ENCODE results near the gene HDAC5. TPM values are rescaled to one million over a fixed set of nuclear protein-coding genes. Genes with fewer than 3 reads are reported as not detected.

The HDAC5 gene
- total RNA-seq, 2 experiments from 2014 or later = 18.2 to 18.7 TPM

DNA sequence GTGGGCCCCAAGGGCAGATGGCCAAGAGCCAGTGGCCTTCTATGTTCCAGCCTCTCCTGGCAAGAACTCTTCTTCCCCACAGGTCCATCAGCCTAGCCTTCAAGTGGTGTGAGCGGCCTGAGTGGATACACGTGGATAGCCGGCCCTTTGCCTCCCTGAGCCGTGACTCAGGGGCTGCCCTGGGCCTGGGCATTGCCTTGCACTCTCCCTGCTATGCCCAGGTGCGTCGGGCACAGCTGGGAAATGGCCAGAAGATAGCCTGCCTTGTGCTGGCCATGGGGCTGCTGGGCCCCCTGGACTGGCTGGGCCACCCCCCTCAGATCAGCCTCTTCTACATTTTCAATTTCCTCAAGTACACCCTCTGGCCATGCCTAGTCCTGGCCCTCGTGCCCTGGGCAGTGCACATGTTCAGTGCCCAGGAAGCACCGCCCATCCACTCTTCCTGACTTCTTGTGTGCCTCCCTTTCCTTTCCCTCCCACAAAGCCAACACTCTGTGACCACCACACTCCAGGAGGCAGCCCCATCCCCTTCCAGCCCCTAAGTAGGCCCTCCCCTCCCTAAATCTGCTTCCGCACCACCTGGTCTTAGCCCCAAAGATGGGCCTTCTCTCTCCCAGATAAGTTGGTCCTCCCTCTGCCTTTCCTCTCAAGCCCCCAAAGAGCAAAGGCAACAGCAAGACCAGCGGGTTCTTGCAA is 47.7 kb downstream of the HDAC5 start:
- peaks cover 11% of the 10 kb centered on the region for H3K4me1 Mint-ChIP-seq
- H3K27ac Mint-ChIP-seq = no peak overlapping the region
- peaks cover 8% of the 10 kb centered on the region for H3K36me3 Mint-ChIP-seq
- H3K27me3 Mint-ChIP-seq = no peaks in the 10 kb centered on the region
- DNase-seq = no peak
- H3K4me3 Mint-ChIP-seq = no peak overlapping the region
- H3K9me3 Mint-ChIP-seq = no peaks in the 10 kb centered on the region

DNA sequence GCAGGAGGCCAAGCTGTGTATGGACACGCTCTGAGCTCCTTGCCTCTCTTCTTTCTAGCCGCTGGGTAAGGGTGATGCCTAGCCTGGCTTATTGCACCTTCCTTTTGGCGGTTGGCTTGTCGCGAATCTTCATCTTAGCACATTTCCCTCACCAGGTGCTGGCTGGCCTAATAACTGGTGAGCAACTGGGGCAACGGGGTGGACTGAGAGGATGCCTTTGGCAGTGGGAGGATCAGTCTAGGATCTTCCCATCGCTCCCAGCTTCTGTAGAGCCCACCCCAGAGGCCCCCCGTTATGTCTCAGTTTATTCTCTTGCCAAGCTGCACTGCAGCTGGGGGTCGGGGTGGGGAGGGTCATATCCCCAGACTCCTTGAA is 48.5 kb downstream of the HDAC5 start:
- Mint-ChIP-seq H3K9me3 (no peaks in the 10 kb centered on the region), H3K4me1 (peaks cover 15% of the 10 kb centered on the region), H3K36me3 (peaks cover 8% of the 10 kb centered on the region), H3K27me3 (no peaks in the 10 kb centered on the region), H3K4me3 (no peak overlapping the region), H3K27ac (no peak overlapping the region)
- DNase-seq = no peak

GRCh38 chr17:44074231-44074910 is 49.1 kb downstream of the HDAC5 start:
- H3K27me3 Mint-ChIP-seq = no peaks in the 10 kb centered on the region
- H3K36me3 Mint-ChIP-seq = peaks cover 8% of the 10 kb centered on the region
- H3K4me1 Mint-ChIP-seq = peaks cover 18% of the 10 kb centered on the region
- no peak overlapping the region for H3K4me3 Mint-ChIP-seq
- H3K27ac Mint-ChIP-seq = no peak overlapping the region
- no peak for DNase-seq
- no peaks in the 10 kb centered on the region for H3K9me3 Mint-ChIP-seq

- H3K36me3 Mint-ChIP-seq = peaks cover 8% of the 10 kb centered on the region
- no peaks in the 10 kb centered on the region for H3K27me3 Mint-ChIP-seq
- H3K27ac Mint-ChIP-seq = peak overlapping the region; percentile 44
- DNase-seq = no peak
- H3K9me3 Mint-ChIP-seq = no peaks in the 10 kb centered on the region
- H3K4me3 Mint-ChIP-seq = peak overlapping the region; percentile 93
- peaks cover 24% of the 10 kb centered on the region for H3K4me1 Mint-ChIP-seq
These were observed 51.7 kb downstream of the HDAC5 start for GRCh38 chr17:44071772-44072171.

DNA sequence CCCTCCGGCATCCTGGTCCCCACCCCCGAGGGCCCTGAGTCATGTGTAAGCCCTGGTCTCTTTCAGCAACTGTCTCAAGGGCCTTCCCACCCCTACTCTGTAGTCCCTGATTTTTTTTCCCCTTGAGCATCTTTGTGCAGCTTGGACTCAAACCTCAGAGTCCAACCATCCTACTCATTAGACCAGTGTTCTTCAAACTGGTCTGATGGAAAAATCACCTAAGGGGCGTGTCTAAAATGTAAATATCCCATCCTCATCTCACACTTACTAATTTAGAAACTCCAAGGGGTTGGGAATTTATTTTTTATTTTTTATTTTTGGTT is 52.3 kb downstream of the HDAC5 start:
- peaks cover 6% of the 10 kb centered on the region for H3K36me3 Mint-ChIP-seq
- H3K4me1 Mint-ChIP-seq = peaks cover 26% of the 10 kb centered on the region
- peak overlapping the region; percentile 97 for H3K27ac Mint-ChIP-seq
- no peak for DNase-seq
- no peaks in the 10 kb centered on the region for H3K9me3 Mint-ChIP-seq
- no peaks in the 10 kb centered on the region for H3K27me3 Mint-ChIP-seq
- peak overlapping the region; percentile 93 for H3K4me3 Mint-ChIP-seq

GRCh38 chr17:44070455-44071197 is 52.8 kb downstream of the HDAC5 start, which contains the start of gene G6PC3:
Gene G6PC3 (plus strand): TSS chr17:44070735. CDS start chr17:44070966, 231 bp downstream.
- Mint-ChIP-seq H3K9me3 (no peaks in the 10 kb centered on the region), H3K4me3 (peak within 1 kb of the TSS; percentile 93), H3K27ac (peak within 1 kb of the TSS; percentile 97), H3K27me3 (no peaks in the 10 kb centered on the region), H3K4me1 (peaks cover 26% of the 10 kb centered on the region), H3K36me3 (peaks cover 6% of the 10 kb centered on the region)
- peak; percentile 91 for DNase-seq

GRCh38 chr17:44069974-44070454 is 53.4 kb downstream of the HDAC5 start:
- no peak for DNase-seq
- no peaks in the 10 kb centered on the region for H3K9me3 Mint-ChIP-seq
- no peaks in the 10 kb centered on the region for H3K27me3 Mint-ChIP-seq
- H3K4me3 Mint-ChIP-seq = peak overlapping the region; percentile 93
- H3K36me3 Mint-ChIP-seq = peaks cover 8% of the 10 kb centered on the region
- H3K4me1 Mint-ChIP-seq = peaks cover 26% of the 10 kb centered on the region
- H3K27ac Mint-ChIP-seq = peak overlapping the region; percentile 97

DNA sequence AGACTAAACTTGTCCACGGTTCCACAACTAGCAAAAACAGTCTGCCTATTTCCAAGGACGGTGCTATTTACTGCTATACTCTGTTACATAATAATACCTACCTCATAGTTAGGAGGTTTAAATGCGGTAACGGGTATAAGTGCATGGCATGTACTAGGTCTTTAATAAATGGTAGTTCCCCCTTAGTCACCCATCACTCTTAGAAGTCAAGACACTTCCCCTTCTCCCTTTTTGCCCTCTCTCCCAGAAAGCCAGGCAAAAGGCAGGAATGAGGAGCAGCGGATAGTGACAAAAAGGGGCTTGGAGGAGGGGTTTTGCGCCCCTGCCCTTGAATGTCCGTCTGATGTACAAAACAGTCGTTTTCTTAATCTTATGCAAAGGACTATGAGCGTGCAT is 55.9 kb downstream of the HDAC5 start:
- H3K9me3 Mint-ChIP-seq = no peaks in the 10 kb centered on the region
- no peak for DNase-seq
- H3K4me3 Mint-ChIP-seq = no peak overlapping the region
- H3K36me3 Mint-ChIP-seq = peaks cover 21% of the 10 kb centered on the region
- H3K4me1 Mint-ChIP-seq = peaks cover 35% of the 10 kb centered on the region
- H3K27me3 Mint-ChIP-seq = no peaks in the 10 kb centered on the region
- H3K27ac Mint-ChIP-seq = no peak overlapping the region

DNA sequence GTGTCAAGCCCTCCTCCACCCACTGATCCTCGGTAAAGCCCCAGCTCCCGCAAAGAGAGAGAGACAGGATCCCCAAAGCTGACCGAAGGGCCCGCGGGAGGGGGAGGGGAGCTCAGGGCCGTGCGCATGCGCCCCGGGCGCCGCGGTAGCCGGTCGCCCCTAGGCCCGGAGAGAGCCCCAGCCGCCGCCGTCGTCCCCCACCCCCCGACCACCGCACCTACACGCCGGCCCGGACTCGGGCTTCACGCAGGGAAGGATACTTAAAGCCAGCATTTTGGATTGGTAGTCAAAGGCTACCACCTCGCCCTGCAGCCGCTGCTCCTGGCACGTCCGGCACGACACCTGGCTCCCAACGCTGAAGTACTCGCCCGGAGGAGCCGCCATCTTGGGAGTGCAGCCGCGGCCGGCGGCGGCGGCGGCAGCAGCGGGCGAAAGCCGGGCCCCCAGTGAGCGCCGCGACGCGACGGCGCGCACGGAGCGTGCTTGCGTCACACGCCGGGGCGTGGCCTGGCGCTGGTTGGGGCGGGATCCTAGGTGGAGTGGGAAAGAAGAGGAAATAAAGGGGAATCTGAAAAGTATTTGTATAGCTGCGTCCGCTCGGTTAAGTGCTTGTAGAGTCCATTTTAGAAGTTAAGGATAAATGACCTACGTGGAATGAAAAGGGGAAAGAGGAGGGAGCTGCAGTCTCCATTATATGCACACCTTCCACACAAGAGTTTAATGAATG is 57.1 kb downstream of the HDAC5 start, which contains the start of gene LSM12:
TSS of gene LSM12 (minus strand) at position 468 of the 727 bp plus-strand sequence. CDS start at position 384, 84 bp downstream.
- Mint-ChIP-seq H3K4me3 (peak within 1 kb of the TSS; percentile 98), H3K36me3 (peaks cover 30% of the 10 kb centered on the region), H3K27me3 (no peaks in the 10 kb centered on the region), H3K4me1 (peaks cover 33% of the 10 kb centered on the region), H3K9me3 (no peaks in the 10 kb centered on the region), H3K27ac (peak within 1 kb of the TSS; percentile 92)
- peak; percentile 95 for DNase-seq

DNA sequence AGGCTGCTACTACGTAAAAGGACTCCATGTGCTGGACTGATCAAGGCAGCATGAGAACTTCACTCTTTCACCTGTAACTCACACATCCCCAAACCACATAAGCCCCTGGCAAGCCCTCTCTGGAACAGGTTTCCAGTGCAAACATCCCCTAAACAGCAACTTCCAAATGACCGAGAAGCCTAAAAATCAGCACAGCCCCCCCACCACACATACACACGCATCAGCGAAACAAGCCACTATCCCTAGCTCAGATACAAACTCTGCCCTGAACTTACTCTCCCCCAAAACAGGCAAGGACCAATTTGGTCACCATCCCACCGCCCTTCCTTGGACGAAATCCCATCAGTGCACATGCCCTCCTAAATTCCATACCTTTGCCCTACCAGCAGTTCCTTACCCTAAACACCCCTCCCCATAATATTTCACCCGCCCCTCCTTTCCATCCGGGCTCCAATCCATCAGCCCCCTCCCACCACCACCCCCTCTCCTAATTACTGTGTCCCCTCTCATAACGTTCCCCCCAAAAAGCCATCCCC is 57.7 kb downstream of the HDAC5 start:
- H3K4me1 Mint-ChIP-seq = peaks cover 34% of the 10 kb centered on the region
- DNase-seq = no peak
- no peaks in the 10 kb centered on the region for H3K27me3 Mint-ChIP-seq

DNA sequence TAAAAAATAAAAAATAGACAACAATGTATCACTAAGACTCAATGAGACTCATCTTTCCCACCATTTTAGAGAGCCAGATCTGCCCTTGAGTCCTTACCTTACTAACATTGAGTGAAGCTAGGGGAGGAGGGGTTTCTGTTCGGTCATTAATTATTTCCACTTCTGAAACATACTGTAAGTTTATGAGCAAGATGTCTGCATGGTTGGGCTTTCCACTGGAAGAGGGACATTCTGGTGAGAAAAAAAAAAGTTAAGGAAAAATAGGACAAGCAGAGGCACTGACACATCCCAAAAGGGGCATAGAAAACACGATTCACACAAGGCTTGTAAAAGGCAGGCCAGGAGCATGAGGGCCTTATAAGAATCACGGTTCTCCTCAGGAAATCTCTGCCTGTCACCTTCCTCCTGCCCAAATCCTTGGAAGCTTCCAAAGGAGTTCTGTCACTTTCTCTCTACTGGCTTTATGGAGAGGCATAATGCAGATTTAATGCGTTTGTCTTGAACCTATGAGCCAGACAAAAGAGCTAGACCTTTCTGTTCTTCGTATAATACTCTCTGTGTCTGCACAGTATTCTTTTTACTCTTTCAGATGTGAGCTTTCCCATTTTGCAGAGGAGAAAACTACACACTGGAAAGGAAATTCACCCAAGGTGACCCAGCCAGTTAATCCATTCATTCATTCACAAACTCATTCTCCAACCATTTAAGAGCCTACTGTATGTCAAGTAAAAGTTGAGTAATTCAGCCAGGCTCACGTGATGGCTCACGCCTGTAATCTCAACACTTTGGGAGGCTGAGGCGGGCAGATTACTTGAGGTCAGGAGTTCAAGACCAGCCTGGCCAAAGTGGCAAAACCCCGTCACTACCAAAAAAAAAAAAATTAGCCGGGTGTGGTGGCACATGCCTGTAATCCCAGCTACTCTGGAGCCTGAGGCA is 59.5 kb downstream of the HDAC5 start:
- peaks cover 48% of the 10 kb centered on the region for H3K36me3 Mint-ChIP-seq
- H3K27me3 Mint-ChIP-seq = no peaks in the 10 kb centered on the region
- no peaks in the 10 kb centered on the region for H3K9me3 Mint-ChIP-seq
- H3K4me1 Mint-ChIP-seq = peaks cover 39% of the 10 kb centered on the region
- H3K4me3 Mint-ChIP-seq = peak overlapping the region; percentile 52
- peak overlapping the region; percentile 72 for H3K27ac Mint-ChIP-seq
- DNase-seq = no peak

More for the DNA sequence above, 57.7 kb downstream of the HDAC5 start:
- peak overlapping the region; percentile 98 for H3K4me3 Mint-ChIP-seq
- H3K36me3 Mint-ChIP-seq = peaks cover 33% of the 10 kb centered on the region
- H3K27ac Mint-ChIP-seq = peak overlapping the region; percentile 92
- H3K9me3 Mint-ChIP-seq = no peaks in the 10 kb centered on the region

GRCh38 chr17:44062871-44063270 is 60.6 kb downstream of the HDAC5 start:
- Mint-ChIP-seq H3K4me1 (peaks cover 39% of the 10 kb centered on the region), H3K9me3 (no peaks in the 10 kb centered on the region), H3K4me3 (no peak overlapping the region), H3K36me3 (peaks cover 57% of the 10 kb centered on the region), H3K27me3 (no peaks in the 10 kb centered on the region), H3K27ac (no peak overlapping the region)
- DNase-seq = no peak

DNA sequence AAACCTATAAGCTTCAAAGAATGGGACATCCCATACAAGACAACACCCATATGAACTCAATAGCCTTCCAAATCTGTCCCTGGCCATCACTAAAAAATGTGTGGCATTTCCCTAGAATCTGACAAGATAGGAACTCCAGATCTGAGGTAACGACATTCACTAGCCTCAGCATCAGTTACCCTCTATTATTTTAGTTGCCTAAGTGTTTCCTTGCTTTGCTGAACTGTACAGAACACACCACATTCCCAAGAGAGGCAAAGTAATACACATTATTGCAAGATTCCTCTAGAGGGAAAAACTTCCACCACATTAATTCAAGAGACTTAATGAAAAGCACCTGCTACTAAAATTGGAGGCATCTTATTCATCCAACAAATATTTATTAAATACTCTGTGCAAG is 62.0 kb downstream of the HDAC5 start:
- Mint-ChIP-seq H3K27ac (no peak overlapping the region), H3K4me1 (peaks cover 31% of the 10 kb centered on the region), H3K9me3 (no peaks in the 10 kb centered on the region)

More for the DNA sequence above, 62.0 kb downstream of the HDAC5 start:
- Mint-ChIP-seq H3K27me3 (no peaks in the 10 kb centered on the region), H3K36me3 (peaks cover 58% of the 10 kb centered on the region), H3K4me3 (no peak overlapping the region)
- DNase-seq = no peak
